Endometrium (tissue), 2 donors: ENCODE data around the gene ZBTB5.
"Not testable (repeated sequence)": the region's sequence is repeated elsewhere in the genome, so short reads cannot be mapped to it uniquely, and the experiment has no call there.

Source experiments
- FAIRE-seq: peaks from 2 replicates; lab custom pipeline; 2012; peaks lifted over from hg19 to GRCh38; lab: Jason Lieb, UNC
- donor health status: control.
- donor health status: control.

Gene ZBTB5

DNA sequence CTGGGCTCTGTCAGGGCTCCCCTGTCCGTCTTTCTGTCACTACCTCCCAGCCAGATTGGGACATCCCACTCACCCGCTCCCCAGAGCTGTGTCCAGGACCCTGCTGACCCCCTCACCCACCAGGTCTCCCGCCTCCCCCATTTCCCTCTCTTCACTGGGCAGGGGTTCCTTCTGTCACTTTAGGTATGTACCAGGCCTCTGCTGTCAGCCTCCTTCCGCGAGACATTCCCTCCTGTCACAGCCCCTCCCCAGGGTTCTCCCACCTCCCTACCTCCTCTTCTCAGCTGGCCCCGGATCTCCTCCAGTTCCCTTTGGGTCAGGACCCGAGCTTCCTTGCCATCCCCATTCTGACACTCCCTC lies 21.0 kb upstream of the ZBTB5 start:
- no peak for FAIRE-seq

DNA sequence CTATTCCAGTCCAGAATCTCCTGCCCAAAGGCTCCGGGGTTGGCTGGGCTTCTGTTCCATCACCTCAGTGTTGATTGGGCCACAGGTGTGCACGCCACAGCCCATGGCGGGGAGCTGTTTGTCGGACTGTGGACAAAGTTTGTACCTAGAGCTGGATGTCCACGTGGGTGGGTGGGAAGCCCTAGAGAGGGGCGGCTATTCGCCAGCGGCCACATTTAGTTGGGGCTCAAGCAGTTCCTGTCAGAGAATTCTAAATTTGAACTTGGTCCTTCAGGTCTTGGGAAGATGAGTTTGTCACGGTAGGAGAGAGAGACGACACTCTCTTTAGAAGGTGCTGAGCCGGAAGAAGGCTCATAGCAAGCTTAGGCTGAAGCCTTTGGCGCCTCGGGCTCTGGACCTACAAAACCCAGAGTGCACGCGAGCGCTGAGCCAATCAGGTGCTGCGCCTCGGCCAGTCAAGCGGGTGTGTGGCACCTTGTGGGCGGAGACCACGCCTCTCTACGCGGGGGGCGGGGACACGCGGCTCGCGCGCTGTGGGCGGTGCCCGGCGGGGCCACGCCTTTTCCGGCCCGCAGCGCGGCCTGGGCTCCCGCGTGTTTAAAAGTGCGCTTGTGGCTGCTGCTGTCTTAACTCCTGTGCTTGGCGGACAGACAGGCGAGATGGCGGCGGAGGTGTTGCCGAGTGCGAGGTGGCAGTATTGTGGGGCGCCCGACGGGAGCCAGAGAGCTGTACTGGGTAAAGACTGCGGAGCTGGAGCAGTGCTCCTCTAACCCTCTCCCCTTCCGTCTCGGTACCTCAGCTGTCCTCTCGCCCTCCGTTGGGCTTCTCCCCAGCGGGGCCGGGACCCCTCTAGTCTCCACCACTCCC lies 20.4 kb upstream of the ZBTB5 start, which contains the start of gene POLR1E:
TSS of gene POLR1E (plus strand) at position 560 of the 867 bp plus-strand sequence. CDS start at position 660, 100 bp downstream.
- FAIRE-seq = no peak

DNA sequence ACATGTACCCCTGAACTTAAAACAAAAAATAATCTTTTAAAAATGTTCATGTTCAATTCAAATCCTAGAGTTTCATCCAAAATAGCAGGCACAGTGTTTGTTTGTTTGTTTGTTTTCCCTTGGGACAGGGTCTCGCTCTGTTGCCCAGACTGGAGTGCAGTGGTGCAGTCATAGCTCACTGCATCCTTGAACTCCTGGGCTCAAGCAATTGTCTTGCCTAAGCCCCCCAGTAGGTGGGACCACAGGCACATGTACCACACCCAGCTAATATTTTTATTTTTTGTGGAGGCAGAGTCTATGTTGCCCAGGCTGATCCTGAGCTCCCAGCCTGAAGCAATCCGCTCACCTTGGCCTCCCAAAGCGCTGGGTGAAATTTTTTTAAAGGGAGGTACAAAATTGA lies 15.5 kb upstream of the ZBTB5 start:
- FAIRE-seq = no peak

DNA sequence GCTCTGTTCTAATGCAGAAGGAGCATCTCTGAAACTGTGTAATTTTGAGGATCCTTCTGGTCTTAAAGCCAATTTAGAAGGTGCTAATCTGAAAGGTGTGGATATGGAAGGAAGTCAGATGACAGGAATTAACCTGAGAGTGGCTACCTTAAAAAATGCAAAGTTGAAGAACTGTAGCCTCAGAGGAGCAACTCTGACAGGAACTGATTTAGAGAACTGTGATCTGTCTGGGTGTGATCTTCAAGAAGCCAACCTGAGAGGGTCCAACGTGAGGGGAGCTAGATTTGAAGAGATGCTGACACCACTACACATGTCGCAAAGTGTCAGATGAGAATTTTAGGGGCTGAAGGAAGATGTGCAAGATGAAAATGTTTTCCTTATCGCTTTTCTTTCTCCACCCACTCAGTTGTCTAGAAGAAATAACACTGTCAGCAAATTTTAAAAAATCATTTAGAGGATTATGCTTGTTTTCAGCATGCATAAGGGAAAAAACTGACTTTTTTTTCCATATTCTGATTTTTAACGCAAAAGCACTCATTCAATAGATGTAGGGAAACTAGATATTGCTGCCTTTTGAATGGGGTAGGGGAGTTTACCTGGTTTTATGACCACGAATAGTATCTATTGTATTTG lies 12.9 kb upstream of the ZBTB5 start:
- not testable (repeated sequence) for FAIRE-seq

DNA sequence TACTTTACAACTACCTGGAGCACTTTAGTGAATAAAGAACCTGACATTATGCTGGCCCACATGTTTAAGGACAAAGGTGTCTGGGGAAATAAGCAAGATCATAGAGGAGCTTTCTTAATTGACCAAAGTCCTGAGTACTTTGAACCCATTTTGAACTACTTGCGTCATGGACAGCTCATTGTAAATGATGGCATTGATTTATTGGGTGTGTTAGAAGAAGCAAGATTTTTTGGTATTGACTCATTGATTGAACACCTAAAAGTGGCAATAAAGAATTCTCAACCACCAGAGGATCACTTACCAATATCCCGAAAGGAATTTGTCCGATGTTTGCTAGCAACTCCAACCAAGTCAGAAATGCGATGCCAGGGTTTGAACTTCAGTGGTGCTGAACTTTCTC lies 12.2 kb upstream of the ZBTB5 start:
- not testable (repeated sequence) for FAIRE-seq

DNA sequence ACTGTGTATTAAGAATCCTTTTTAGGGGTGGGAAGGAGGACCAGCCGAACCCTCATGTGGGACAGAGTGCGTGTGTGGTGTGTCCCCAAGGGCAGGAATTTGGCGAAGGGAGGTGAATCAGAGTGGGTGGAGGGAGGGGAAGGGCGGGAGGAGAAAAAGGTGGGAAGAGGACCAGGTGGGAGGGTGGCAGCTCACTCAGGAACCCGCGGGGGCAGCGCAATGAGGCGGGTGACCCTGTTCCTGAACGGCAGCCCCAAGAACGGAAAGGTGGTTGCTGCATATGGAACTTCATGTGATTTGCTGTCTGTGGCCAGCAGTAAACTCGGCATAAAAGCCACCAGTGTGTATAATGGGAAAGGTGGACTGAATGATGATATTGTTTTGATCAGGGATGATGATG lies 11.7 kb upstream of the ZBTB5 start:
- no peak for FAIRE-seq

DNA sequence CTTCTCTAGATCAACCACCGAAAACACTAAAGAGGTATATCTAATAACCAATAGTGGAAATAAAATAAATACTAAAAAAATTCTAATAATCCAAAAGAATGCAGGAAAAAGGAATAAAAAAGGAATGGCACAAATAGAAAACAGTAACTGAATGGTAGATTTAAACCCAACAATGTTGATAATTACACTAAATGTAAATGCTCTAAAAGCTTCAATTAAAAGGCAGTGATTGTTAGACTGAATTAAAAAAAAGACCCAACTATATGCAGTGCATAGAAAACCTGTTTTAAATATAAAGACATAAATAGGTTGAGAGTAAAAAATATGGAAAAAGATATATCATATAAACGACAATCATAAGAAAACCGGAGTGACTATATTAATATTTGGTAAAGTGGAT lies 9.2 kb upstream of the ZBTB5 start:
- FAIRE-seq = no peak

DNA sequence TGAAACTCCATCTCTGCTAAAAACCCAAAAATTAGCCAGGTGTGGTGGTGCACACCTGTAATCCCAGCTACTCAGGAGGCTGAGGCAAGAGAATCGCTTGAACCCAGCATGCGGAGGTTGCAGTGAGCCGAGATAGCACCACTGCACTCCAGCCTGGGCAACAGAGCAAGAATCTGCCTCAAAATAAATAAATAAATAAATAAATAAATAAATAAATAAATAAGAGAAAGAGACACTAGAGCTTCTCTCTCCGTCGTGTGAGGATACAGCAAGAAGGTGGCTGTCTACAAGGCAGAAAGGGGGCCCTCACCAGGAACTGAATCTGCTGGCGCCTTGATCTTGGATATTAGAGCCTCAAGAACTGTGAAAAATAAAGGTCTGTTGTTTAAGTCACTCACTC lies 8.7 kb upstream of the ZBTB5 start:
- not testable (repeated sequence) for FAIRE-seq

DNA sequence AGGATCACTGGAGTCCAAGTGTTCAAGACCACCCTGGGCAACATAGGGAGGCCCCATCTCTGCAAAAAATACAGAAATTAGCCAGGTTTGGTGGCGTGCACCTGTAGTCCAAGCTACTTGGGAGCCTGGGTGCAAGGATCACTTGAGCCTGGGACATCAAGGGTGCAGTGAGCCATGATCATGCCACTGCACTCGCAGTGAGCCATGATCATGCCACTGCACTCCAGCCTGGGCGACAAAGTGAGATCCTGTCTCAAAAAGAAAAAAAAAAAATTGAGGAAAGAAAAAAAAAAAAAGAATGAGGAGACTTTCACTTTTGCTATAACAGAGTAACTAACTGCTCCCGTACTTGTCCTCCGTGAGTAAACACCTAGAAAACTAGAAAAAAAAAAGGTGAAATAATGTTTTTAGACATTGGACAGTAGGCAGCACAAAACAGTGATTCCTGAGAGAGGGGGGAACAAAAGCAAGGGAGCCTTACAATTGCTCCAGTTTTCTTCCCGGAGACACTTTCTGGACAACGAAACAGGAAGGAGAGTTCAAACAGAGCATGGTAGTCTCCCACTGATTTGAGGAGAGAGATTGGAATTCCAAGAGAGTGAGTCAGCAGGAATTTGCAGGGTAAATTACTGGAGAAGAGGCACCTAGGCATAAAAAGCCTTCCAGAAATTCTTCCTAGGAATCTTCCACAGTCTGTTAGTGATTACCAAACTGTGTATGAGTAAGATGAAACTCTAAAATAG lies 6.9 kb upstream of the ZBTB5 start:
- FAIRE-seq = peak; percentile 93

DNA sequence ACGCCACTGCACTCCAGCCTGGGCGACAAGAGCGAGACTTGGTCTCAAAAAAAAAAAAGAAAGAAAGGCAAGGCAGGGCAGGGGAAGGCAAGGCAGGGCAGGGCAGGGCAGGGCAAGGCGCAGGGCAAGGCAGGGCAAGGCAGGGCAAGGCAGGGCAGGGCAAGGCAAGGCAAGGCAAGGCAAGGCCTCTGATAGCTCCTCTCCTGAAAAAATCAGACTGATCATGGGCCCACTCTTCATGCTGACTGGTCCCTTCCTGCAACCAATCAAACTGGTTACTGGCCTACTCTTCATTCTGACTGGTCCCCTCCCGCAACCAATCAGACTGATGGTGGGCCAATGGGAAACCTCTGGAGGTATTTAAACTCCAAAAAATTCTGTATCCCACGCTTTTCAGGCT lies 3.4 kb upstream of the ZBTB5 start:
- no peak for FAIRE-seq

DNA sequence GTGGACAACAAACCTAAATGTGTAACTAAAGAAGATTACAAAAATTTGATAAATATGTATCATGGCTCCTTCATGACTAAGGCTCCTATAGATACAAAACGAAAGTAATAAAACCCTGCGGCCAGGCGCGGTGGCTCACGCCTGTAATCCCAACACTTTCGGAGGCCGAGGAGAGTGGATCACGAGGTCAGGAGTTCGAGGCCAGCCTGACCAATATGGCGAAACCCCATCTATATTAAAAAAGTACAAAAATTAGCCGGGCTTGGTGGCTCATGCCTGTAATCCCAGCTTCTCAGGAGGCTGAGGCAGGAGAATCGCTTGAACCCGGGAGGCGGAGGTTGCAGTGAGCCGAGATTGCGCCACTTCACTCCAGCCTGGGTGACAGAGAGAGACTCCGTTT lies 2.3 kb upstream of the ZBTB5 start:
- FAIRE-seq = not testable (repeated sequence)

DNA sequence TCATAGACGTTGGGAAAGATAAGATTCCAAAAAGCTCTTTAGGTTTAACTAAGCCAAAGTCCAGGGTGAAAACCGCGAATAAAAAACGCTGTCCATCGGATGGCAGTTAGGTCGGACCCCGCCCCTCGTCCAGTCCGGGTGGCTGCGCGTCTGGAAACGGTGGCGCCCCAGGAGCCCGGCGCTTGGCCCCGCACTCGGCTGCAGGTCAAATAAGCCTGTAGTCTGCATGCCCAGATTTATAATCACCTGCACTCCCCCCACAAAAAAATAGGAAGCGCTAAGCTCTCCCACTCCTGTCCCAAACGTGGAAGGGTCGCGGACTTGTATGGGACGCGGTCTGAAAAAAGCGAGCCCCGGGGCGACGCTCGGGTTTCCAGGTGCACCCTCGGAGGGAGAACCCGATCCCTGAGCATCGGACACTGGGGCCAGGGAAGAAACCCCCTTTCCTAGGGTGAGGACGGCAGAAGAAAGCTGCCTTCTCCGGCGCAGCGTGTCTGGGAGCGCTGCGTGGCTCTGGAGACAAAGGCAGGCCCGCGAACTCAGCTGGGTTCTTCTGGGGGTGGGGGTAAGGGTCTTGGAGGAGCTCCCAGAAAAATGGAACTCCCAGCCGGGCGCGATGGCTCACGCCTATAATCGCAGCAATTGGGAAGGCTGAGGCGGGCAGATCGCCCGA lies 923 bp upstream of the ZBTB5 start:
- FAIRE-seq = no peak

DNA sequence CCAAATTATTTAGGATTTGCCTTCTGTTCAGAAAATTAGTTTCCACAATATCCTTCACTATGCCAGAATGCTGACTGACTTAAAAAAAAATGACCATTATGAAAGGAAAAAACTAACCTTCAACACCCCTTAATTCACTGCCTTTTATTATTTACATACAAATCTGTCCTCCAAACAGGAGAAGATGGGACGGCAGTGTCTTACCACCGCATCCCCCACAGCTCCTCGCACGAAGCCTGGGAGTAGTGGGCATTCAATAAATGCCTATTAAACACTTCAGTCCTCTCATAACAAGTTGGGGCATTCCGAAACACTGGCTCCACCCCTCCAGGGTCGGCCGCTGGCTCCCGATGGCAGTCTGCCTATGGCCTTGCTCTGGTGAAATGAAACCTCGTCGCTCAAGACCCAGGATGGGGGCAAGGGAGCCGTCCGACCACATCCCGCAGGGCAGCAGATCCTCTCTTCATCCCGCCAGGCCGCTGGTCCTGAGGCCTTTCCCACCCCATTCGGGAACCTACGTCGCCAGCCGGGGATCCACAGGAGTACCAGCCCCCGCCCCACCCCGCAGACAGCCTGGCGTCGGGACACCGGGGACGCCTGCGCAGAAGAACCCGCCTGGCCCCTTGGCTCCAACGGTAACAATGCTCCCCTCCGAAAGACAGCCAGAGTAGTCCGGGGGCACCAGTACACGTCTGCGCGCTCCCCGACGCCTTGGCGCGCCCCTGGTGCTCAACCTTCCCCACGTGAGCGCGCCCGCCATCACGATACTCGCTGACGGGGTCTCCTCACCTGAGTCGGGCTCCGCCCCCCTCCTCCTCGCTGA lies 613 bp downstream of the ZBTB5 start:
- no peak for FAIRE-seq

DNA sequence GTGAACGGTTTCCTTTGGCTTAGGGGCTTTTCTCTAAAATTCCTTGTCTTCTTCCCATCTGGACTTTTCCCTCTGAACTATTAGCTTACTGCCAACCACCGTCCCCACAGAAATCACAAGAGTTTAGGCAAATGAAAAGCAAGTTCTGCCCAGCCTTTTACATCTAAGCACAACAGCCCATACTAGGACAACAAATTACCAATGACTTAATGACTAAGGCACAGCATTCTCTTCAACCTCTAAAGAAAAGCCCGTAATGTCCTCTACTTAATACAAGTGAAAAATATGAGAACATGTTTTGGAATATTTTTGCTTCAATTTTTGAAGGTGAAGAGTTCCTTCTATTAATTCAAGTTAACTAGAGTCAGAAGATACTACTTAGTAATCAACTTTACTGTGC lies 1.2 kb downstream of the ZBTB5 start:
- FAIRE-seq = no peak

DNA sequence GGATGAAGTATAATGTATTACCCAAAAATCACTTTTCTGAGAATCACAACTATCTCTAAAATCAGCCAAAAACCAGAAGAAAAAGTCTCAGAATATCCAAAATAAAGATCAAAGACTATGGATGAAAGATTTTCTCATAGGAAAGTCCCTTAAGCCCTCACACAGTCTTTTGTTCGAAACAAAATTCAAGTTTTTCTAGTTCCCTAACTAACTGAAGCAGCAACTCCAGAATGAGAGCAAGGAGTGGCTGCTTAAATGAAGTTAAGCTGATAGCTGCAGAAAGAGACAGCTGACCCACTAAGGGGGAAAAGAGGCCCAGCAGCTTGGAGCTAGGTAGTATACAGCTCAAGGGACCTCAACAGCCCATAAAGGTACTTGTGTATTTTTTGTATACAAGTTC lies 8.4 kb downstream of the ZBTB5 start:
- FAIRE-seq = no peak

DNA sequence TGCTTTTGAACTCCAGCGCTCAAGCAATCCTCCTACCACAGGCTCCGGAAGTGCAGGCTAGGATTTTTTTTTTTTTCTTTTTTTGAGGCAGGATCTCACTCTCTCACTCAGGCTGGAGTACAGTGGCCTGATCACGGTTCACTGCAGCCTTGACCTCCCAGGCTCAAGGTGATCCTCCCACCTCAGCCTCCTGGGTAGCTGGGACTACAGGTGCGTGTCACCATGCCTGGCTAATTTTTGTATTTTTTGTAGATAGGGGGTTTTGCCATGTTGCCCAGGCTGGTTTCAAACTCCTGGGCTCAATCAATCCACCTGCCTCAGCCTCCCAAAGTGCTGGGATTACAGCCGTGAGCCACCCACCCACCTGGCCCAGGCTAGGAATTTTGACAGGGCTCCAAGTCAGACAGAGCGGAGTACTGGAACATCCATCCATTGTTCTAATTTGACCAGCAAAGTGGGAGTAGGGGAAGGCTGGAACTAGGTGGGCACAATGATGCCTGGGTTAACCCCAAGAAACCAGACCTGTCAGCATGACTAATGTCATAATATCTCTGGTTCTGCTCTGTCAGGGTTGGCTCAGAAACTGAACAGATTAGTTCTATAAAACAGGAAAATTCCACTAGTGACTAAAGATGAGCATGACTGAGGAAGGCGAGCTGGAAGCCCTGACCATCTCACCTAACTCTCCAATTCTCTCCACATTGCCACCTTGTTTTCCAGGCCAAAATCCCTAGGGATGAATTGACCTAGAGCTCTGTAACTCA lies 9.2 kb downstream of the ZBTB5 start:
- FAIRE-seq = no peak

DNA sequence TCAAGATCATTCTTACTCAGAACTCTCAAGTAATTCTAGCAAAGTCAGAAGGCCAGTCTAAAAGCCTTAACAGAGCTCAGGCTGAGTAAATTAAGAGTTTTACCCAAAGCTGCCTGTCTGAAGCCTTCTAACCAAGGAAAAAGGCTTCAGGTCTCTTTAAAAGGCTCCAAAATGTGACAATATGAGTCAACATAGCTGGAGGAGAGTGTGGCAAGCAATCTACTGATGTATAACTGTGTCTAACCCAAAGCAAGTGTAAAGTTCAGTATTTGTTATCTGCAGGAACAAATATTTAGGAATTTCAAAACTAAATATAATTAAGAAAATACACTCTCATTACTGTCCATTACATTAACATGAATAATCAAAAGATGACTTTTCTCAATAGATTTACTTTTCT lies 11.0 kb downstream of the ZBTB5 start:
- no peak for FAIRE-seq

DNA sequence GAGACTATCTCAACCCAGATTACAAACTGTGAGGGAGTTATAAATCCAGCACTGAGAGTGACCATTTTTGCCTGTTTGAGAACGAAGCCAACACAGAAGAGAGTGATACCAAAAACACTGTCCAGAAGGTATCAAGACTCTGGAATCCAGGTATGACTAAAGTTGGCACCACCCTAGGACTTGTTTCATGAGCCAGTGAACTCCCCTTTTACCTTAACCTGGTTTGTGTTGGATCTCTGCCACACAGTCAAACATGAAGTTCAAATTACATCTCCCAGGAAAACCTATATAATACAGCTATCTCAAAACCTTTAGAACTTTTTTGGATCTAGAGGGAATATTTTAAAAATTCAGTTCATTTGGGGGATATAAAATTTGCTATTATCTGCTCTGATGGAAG lies 11.4 kb downstream of the ZBTB5 start:
- no peak for FAIRE-seq

DNA sequence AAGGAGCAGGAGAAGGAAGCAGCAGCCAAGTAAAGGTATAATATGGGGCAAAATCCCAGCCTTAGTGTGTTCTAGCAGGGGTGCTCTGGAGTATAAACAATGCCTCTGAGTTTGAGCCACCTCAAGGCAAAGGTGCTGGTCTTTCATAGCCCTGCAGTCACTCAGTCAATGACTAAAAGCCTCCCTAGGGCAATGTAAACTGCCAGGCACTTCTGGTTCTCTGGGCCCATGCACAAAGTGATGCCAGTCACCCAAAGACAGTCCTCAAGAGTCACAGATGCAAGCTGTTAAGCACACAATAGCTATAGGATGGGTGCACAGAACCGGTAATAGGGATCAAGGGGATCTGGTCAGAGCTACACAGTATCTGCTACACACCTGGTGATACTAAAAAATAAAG lies 12.6 kb downstream of the ZBTB5 start:
- no peak for FAIRE-seq

DNA sequence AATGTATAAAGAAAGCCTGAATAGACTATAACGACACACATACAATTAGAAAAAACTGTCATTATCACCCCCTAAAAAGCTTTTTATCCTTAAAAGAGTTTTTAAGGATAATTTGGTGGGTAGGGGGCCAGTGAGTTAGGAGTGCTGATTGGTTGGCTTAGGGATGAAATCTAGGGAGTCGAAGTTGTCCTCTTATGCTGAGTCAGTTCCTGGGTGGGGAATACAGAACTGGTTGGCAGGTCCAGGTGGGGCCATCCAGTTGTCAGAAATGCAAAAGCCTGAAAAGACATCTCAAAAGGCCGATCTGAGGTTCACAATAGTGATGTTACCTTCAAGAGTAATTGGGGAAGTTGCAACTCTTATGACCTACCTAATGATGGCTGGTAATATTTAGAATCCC lies 13.6 kb downstream of the ZBTB5 start:
- no peak for FAIRE-seq
